MM.1S (cell line): ENCODE results near the gene CWC27.

Experiments
- DNase-seq: peaks from one replicate; pipeline ENCODE4 v3.0.0-alpha.2; 2015
- H2AFZ ChIP-seq: fragments of 300-600 bp; sonication (generic); 2 replicates; pipeline ENCODE4 v1.6.0; 2016; ENCODE audit warnings: antibody characterized with exemption, low read length
- H3F3A ChIP-seq: fragments of 300-600 bp; sonication (generic); 2 replicates; pipeline ENCODE4 v1.6.1; 2016; ENCODE audit warnings: mild to moderate bottlenecking, antibody characterized with exemption, low read length, moderate library complexity, mixed read lengths; ENCODE audit not compliant: insufficient read depth
- H3K27ac ChIP-seq: fragments of 300-600 bp; sonication (generic); 2 replicates; pipeline ENCODE4 v1.5.1; 2016; ENCODE audit warnings: mild to moderate bottlenecking, low read length
- H3K27me3 ChIP-seq: fragments of 300-600 bp; sonication (generic); replicated peaks from 2 replicates; pipeline ENCODE4 v1.6.0; 2016; ENCODE audit warnings: low read length; ENCODE audit not compliant: insufficient read depth
- H3K36me3 ChIP-seq: fragments of 300-600 bp; sonication (generic); replicated peaks from 2 replicates; pipeline ENCODE4 v1.6.1; 2016; ENCODE audit warnings: mild to moderate bottlenecking, low read length, mixed read lengths; ENCODE audit not compliant: insufficient read depth
- H3K4me1 ChIP-seq: fragments of 300-600 bp; sonication (generic); 2 replicates; pipeline ENCODE4 v1.6.1; 2016; ENCODE audit warnings: low read length, mixed read lengths
- H3K4me2 ChIP-seq: fragments of 300-600 bp; sonication (generic); 2 replicates; pipeline ENCODE4 v1.6.0; 2016; ENCODE audit warnings: low read depth, low read length
- H3K4me3 ChIP-seq: fragments of 300-600 bp; sonication (generic); 2 replicates; pipeline ENCODE4 v1.5.1; 2016; ENCODE audit warnings: low read length, mixed read lengths
- H3K79me2 ChIP-seq: fragments of 300-600 bp; sonication (generic); 2 replicates; pipeline ENCODE4 v1.6.1; 2016; ENCODE audit warnings: mixed run types, low read length, mixed read lengths
- H3K9ac ChIP-seq: fragments of 300-600 bp; sonication (generic); 2 replicates; pipeline ENCODE4 v1.6.1; 2016; ENCODE audit warnings: low read length, mixed read lengths
- H3K9me2 ChIP-seq: fragments of 300-600 bp; sonication (generic); replicated peaks from 2 replicates; pipeline ENCODE4 v1.6.1; 2016; ENCODE audit warnings: mild to moderate bottlenecking, low read length, mixed read lengths; ENCODE audit not compliant: insufficient read depth
- H3K9me3 ChIP-seq: fragments of 300-600 bp; sonication (generic); replicated peaks from 2 replicates; pipeline ENCODE4 v1.6.1; 2016; ENCODE audit warnings: mild to moderate bottlenecking, low read length, mixed read lengths; ENCODE audit not compliant: insufficient read depth
- H4K20me1 ChIP-seq: fragments of 300-600 bp; sonication (generic); 2 replicates; pipeline ENCODE4 v1.6.1; 2016; ENCODE audit warnings: mild to moderate bottlenecking, low read length, moderate library complexity, mixed read lengths; ENCODE audit not compliant: insufficient read depth
- EZH2 ChIP-seq: fragments of 300-600 bp; sonication (generic); optimal IDR thresholded peaks from 2 replicates; pipeline ENCODE3; 2017; ENCODE audit warnings: low read depth, mild to moderate bottlenecking, antibody characterized with exemption, low read length, mixed read lengths
- EZH2phosphoT487 ChIP-seq: fragments of 300-600 bp; sonication (generic); IDR thresholded peaks from 2 replicates; pipeline ENCODE4 v1.6.1; 2018; ENCODE audit warnings: antibody characterized with exemption, low read length
- TF ChIP-seq, protein P1 (sequence below): fragments of 300-600 bp; sonication (generic); IDR thresholded peaks from 2 replicates; pipeline ENCODE4 v1.5.1; 2016; ENCODE audit warnings: antibody characterized with exemption, low read length, mixed read lengths

Gene CWC27

DNA sequence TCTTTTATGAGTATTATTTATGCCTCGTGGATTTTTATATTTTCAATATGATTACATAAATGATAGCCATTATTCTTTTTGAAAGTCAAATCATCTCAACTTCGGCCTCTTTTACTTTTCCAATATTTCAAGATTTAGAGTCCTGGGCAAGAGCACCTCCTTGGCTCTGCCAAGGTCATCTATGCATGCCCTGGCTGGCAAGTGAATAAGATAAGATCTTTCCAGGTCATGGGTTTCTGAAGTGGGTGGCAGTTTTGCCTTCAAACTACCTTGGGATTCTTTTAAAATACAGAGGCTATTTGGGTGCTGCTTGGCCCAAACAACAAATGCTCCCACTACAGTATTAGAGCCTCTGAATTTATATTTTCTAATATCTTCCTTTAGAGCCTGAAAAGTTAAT lies 95.4 kb downstream of the CWC27 start:
- Histone ChIP-seq H3K9me2 (no peaks in the 10 kb centered on the region), H3F3A (no peaks in the 10 kb centered on the region), H3K79me2 (no peaks in the 10 kb centered on the region), H3K9me3 (no peaks in the 10 kb centered on the region), H3K27me3 (no peaks in the 10 kb centered on the region), H3K27ac (no peak overlapping the region), H4K20me1 (no peaks in the 10 kb centered on the region), H3K4me3 (no peak overlapping the region), H3K4me1 (no peaks in the 10 kb centered on the region), H3K4me2 (no peak overlapping the region), H3K9ac (no peak overlapping the region), H2AFZ (no peak overlapping the region), H3K36me3 (no peaks in the 10 kb centered on the region)
- DNase-seq, result no peak
- TF ChIP-seq, protein P1, sequence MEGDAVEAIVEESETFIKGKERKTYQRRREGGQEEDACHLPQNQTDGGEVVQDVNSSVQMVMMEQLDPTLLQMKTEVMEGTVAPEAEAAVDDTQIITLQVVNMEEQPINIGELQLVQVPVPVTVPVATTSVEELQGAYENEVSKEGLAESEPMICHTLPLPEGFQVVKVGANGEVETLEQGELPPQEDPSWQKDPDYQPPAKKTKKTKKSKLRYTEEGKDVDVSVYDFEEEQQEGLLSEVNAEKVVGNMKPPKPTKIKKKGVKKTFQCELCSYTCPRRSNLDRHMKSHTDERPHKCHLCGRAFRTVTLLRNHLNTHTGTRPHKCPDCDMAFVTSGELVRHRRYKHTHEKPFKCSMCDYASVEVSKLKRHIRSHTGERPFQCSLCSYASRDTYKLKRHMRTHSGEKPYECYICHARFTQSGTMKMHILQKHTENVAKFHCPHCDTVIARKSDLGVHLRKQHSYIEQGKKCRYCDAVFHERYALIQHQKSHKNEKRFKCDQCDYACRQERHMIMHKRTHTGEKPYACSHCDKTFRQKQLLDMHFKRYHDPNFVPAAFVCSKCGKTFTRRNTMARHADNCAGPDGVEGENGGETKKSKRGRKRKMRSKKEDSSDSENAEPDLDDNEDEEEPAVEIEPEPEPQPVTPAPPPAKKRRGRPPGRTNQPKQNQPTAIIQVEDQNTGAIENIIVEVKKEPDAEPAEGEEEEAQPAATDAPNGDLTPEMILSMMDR, result no peak
- TF ChIP-seq EZH2phosphoT487 (no peak), EZH2 (no peak)

DNA sequence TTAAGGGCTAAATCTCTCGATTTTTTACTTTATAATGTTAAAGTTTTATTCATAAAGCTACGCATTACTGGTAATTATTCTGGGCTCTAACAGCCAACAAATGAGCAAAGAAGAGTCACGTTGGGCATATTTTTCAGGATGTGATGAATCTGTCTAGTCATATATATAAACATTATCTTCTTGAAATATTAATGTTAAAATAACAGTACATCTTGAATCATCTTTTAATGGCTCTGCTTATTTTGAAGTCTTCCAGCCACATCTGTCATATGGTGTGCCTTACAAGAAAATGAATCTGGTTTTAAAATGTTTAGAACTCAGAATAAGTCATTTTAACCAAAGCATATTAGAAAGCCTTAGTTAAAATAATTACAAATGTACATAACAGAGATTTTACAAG lies 96.9 kb downstream of the CWC27 start:
- no peaks in the 10 kb centered on the region for H3K36me3 ChIP-seq
- no peak overlapping the region for H2AFZ ChIP-seq
- H3K4me1 ChIP-seq, result no peaks in the 10 kb centered on the region
- no peak overlapping the region for H3K27ac ChIP-seq
- H3K9ac ChIP-seq, result no peak overlapping the region
- no peaks in the 10 kb centered on the region for H3K79me2 ChIP-seq
- TF ChIP-seq, protein P1, result no peak
- TF ChIP-seq EZH2, result no peak
- no peaks in the 10 kb centered on the region for H3F3A ChIP-seq
- H3K9me2 ChIP-seq, result no peaks in the 10 kb centered on the region
- DNase-seq, result no peak
- H3K4me2 ChIP-seq, result no peak overlapping the region
- H3K9me3 ChIP-seq, result no peaks in the 10 kb centered on the region
- H3K27me3 ChIP-seq, result no peaks in the 10 kb centered on the region
- no peaks in the 10 kb centered on the region for H4K20me1 ChIP-seq
- H3K4me3 ChIP-seq, result no peak overlapping the region

- DNase-seq, result no peak
- Histone ChIP-seq H3K4me2 (no peak overlapping the region), H3K36me3 (no peaks in the 10 kb centered on the region), H3K9me2 (no peaks in the 10 kb centered on the region), H3K4me1 (no peaks in the 10 kb centered on the region), H2AFZ (no peak overlapping the region), H3K9me3 (no peaks in the 10 kb centered on the region), H3K79me2 (no peaks in the 10 kb centered on the region), H4K20me1 (no peaks in the 10 kb centered on the region), H3K27me3 (no peaks in the 10 kb centered on the region), H3K27ac (no peak overlapping the region), H3K9ac (no peak overlapping the region), H3K4me3 (no peak overlapping the region), H3F3A (no peaks in the 10 kb centered on the region)
- TF ChIP-seq EZH2phosphoT487 (no peak), EZH2 (no peak)
- TF ChIP-seq, protein P1, result no peak
Measured at GRCh38 chr5:64869419-64869818, 100.7 kb downstream of the CWC27 start.

DNA sequence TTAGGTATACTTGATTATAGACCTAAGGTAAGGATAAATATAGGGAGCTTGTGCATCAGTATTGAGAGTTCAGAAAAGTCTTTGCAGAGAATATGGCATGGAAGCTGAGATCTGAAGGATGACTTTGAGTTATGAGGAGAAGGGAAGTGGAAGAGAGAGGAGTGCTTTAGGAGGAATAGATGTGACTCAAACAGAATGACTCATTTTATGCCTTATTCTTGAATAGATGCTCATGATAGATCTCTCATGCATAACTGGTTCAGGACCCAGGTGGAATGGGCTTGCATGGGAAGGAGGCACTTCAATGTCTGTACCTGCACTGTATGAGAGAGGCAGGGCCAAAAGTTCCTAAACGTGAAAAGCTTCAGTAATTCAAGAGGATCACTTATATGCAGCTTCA lies 103.3 kb downstream of the CWC27 start:
- no peak overlapping the region for H3K4me3 ChIP-seq

More for the DNA sequence above, 103.3 kb downstream of the CWC27 start:
- Histone ChIP-seq H3K4me1 (no peaks in the 10 kb centered on the region), H3K27me3 (no peaks in the 10 kb centered on the region), H3K36me3 (no peaks in the 10 kb centered on the region), H3K9me3 (no peaks in the 10 kb centered on the region), H3F3A (no peaks in the 10 kb centered on the region), H3K4me2 (no peak overlapping the region), H2AFZ (no peak overlapping the region), H3K9ac (no peak overlapping the region), H3K27ac (no peak overlapping the region), H3K79me2 (no peaks in the 10 kb centered on the region), H4K20me1 (no peaks in the 10 kb centered on the region), H3K9me2 (no peaks in the 10 kb centered on the region)
- no peak for DNase-seq
- TF ChIP-seq EZH2 (no peak), EZH2phosphoT487 (no peak)
- TF ChIP-seq, protein P1, result no peak
